Measurements from ENCODE around the gene NXPH1. TPM values are rescaled to one million over a fixed set of nuclear protein-coding genes. Genes with fewer than 3 reads are reported as not detected.

The NXPH1 gene
- total and polyA plus RNA-seq, 9 of the 15 experiments (the other 6 are each of a cell fraction or from before 2014, with no cell fraction given) = 0.16 TPM; not detected in 8

DNA sequence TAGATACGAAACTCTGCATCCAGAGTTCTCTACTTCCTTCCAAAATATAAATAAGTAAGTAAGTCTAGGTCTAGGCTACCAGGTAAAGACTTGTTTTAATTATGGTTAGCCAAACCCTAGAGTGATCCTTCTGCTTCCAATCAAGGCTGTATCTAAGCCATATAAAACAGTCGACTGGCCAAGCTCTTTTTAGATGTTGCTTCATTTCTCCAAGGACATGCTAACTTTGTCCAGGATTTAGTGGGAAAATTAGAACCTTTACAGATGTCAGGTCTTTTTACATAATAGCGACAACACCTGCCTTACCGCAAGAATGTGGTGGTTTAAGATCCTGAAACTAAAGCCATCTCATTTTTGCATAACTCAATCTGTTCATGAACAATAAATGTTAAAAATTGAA is 156.8 kb downstream of the NXPH1 start (continued):
- TF ChIP-seq, protein P1, sequence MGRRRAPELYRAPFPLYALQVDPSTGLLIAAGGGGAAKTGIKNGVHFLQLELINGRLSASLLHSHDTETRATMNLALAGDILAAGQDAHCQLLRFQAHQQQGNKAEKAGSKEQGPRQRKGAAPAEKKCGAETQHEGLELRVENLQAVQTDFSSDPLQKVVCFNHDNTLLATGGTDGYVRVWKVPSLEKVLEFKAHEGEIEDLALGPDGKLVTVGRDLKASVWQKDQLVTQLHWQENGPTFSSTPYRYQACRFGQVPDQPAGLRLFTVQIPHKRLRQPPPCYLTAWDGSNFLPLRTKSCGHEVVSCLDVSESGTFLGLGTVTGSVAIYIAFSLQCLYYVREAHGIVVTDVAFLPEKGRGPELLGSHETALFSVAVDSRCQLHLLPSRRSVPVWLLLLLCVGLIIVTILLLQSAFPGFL (CRISPR knock-in tag; IDR thresholded peaks at IDR 0.05) = no peak
- TF ChIP-seq, protein P2, sequence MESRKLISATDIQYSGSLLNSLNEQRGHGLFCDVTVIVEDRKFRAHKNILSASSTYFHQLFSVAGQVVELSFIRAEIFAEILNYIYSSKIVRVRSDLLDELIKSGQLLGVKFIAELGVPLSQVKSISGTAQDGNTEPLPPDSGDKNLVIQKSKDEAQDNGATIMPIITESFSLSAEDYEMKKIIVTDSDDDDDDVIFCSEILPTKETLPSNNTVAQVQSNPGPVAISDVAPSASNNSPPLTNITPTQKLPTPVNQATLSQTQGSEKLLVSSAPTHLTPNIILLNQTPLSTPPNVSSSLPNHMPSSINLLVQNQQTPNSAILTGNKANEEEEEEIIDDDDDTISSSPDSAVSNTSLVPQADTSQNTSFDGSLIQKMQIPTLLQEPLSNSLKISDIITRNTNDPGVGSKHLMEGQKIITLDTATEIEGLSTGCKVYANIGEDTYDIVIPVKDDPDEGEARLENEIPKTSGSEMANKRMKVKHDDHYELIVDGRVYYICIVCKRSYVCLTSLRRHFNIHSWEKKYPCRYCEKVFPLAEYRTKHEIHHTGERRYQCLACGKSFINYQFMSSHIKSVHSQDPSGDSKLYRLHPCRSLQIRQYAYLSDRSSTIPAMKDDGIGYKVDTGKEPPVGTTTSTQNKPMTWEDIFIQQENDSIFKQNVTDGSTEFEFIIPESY (CRISPR knock-in tag; IDR thresholded peaks at IDR 0.05) = no peak
- no peak for TF ChIP-seq ILF3 (IDR thresholded peaks at IDR 0.05; ENCODE audit: borderline replicate concordance)
- no peak for TF ChIP-seq CC2D1A (IDR thresholded peaks at IDR 0.05)
- no peak for TF ChIP-seq TARDBP (IDR thresholded peaks at IDR 0.05)
- TF ChIP-seq, protein P3, sequence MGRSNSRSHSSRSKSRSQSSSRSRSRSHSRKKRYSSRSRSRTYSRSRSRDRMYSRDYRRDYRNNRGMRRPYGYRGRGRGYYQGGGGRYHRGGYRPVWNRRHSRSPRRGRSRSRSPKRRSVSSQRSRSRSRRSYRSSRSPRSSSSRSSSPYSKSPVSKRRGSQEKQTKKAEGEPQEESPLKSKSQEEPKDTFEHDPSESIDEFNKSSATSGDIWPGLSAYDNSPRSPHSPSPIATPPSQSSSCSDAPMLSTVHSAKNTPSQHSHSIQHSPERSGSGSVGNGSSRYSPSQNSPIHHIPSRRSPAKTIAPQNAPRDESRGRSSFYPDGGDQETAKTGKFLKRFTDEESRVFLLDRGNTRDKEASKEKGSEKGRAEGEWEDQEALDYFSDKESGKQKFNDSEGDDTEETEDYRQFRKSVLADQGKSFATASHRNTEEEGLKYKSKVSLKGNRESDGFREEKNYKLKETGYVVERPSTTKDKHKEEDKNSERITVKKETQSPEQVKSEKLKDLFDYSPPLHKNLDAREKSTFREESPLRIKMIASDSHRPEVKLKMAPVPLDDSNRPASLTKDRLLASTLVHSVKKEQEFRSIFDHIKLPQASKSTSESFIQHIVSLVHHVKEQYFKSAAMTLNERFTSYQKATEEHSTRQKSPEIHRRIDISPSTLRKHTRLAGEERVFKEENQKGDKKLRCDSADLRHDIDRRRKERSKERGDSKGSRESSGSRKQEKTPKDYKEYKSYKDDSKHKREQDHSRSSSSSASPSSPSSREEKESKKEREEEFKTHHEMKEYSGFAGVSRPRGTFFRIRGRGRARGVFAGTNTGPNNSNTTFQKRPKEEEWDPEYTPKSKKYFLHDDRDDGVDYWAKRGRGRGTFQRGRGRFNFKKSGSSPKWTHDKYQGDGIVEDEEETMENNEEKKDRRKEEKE (IDR thresholded peaks at IDR 0.05; ENCODE audit: borderline replicate concordance in 1 of 2, control insufficient read depth in 1 of 2, low read depth in 2 of 2, low read length in 1 of 2) = no peak
- TF ChIP-seq, protein P4, sequence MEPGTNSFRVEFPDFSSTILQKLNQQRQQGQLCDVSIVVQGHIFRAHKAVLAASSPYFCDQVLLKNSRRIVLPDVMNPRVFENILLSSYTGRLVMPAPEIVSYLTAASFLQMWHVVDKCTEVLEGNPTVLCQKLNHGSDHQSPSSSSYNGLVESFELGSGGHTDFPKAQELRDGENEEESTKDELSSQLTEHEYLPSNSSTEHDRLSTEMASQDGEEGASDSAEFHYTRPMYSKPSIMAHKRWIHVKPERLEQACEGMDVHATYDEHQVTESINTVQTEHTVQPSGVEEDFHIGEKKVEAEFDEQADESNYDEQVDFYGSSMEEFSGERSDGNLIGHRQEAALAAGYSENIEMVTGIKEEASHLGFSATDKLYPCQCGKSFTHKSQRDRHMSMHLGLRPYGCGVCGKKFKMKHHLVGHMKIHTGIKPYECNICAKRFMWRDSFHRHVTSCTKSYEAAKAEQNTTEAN (CRISPR knock-in tag; IDR thresholded peaks at IDR 0.05) = no peak
- TF ChIP-seq PYGO2 (tag; IDR thresholded peaks at IDR 0.05) = no peak
- TF ChIP-seq, protein P5, sequence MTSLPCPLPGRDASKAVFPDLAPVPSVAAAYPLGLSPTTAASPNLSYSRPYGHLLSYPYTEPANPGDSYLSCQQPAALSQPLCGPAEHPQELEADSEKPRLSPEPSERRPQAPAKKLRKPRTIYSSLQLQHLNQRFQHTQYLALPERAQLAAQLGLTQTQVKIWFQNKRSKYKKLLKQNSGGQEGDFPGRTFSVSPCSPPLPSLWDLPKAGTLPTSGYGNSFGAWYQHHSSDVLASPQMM (CRISPR knock-in tag; IDR thresholded peaks at IDR 0.05) = no peak
- TF ChIP-seq NCOA6 (IDR thresholded peaks at IDR 0.05) = no peak
- TF ChIP-seq HIVEP1 (CRISPR knock-in tag; IDR thresholded peaks at IDR 0.05) = no peak
